Left lung (tissue), 10 donors: ENCODE measurements around the gene SPATA13. TPM values are rescaled to one million over a fixed set of nuclear protein-coding genes. Genes with fewer than 3 reads are reported as not detected.

Experiments used
- ATAC-seq: fragments of 200-7000 bp; cut with Tn5 transposase; one replicate; pipeline ENCODE4 v1.9.1; 2020; ENCODE audit warnings: moderate library complexity
- DNase-seq, 4 donors: peaks; one replicate each; pipeline ENCODE4 v3.0.0-alpha.2; 2013 to 2020
- H3K27ac ChIP-seq, 2 donors: fragments of 200-600 bp; sonication (generic) in 1 of 2; one replicate each; pipeline versions ENCODE4 v1.5.0 to v1.8.0; 2020 to 2021
- H3K27me3 ChIP-seq, 2 donors: fragments of 200-600 bp; sonication (generic) in 1 of 2; one replicate each; pipeline versions ENCODE4 v1.5.0 to v1.8.0; 2020 to 2021
- H3K36me3 ChIP-seq, 2 donors: fragments of 200-600 bp; sonication (generic) in 1 of 2; one replicate each; pipeline versions ENCODE4 v1.5.0 to v1.8.0; 2020 to 2021
- H3K4me1 ChIP-seq, 2 donors: fragments of 200-600 bp; one replicate each; pipeline ENCODE4 v1.8.0; 2021
- H3K4me3 ChIP-seq, 2 donors: fragments of 200-600 bp; sonication (generic) in 1 of 2; one replicate each; pipeline versions ENCODE4 v1.5.0 to v1.8.0; 2020 to 2021; ENCODE audit warnings: mild to moderate bottlenecking in 1 of 2
- H3K9me3 ChIP-seq, 2 donors: fragments of 200-600 bp; sonication (generic) in 1 of 2; one replicate each; pipeline versions ENCODE4 v1.5.0 to v1.8.0; 2020 to 2021
- intact Hi-C, 2 donors: fragments of 100-400 bp; cut with DNase I; formaldehyde crosslinking; loops; one replicate each; pipeline versions ENCODE4 v1.11.2 to v1.14.2; 2022
- polyA plus RNA-seq, 6 donors: library from polyadenylated mRNA; unstranded; fragments of 120-200 nt; gene quantifications; one replicate each; pipeline ENCODE4 v1.2.1, GENCODE V29; 2013; ENCODE audit not compliant: insufficient read length in 6 of 6
- total RNA-seq, 2 donors: library from RNA; stranded (reverse); fragmentation: NEBNext Ultra II Directional; extraction: Animal tissue kit (Norgen Biotek cat#: 25700); gene quantifications; one replicate each; pipeline ENCODE4 v1.2.1, GENCODE V29; 2021
- TF ChIP-seq, protein P1 (sequence below), 2 donors: fragments of 200-600 bp; sonication (generic) in 1 of 2; IDR thresholded peaks; one replicate each; pipeline versions ENCODE4 v1.5.0 to v1.8.0; 2021; ENCODE audit warnings: antibody characterized with exemption in 2 of 2
- donor health status: DM: no; HTN: yes; CAD: no.
- donor health status: DM: no; HTN: no; CAD: no.

Gene SPATA13
- total and polyA plus RNA-seq, 8 donors: 11.4 to 31.4 (median 14.7) TPM

DNA sequence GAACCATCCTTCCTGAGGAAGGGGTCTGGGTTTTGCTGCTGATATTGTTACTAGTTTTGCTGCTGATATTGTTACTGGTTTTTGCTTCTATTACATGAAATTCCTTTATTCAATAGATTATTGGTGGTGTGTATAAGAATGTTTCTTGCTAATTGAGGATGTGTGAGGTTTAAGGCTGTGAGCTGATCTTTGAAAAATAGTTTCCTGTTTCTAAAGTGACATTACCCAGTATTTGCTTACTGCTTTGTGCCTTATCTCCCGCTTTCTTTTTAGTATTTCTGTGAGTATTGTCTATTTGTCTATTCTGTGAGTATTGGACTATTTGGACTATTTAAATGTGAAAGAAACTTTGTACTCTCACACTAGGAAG, 110.7 kb downstream of the SPATA13 start:
- H3K27ac ChIP-seq: peak overlapping the region; percentile 89 to 95
- intact Hi-C loops: no loop called here
- H3K4me3 ChIP-seq: peak overlapping the region; percentile 34 to 56
- peaks cover 24 to 89% of the 10 kb centered on the region in 2 donors for H3K4me1 ChIP-seq
- no peaks in the 10 kb centered on the region for H3K9me3 ChIP-seq
- DNase-seq (no peak), ATAC-seq (no peak)
- no peaks in the 10 kb centered on the region for H3K27me3 ChIP-seq
- TF ChIP-seq, protein P1, sequence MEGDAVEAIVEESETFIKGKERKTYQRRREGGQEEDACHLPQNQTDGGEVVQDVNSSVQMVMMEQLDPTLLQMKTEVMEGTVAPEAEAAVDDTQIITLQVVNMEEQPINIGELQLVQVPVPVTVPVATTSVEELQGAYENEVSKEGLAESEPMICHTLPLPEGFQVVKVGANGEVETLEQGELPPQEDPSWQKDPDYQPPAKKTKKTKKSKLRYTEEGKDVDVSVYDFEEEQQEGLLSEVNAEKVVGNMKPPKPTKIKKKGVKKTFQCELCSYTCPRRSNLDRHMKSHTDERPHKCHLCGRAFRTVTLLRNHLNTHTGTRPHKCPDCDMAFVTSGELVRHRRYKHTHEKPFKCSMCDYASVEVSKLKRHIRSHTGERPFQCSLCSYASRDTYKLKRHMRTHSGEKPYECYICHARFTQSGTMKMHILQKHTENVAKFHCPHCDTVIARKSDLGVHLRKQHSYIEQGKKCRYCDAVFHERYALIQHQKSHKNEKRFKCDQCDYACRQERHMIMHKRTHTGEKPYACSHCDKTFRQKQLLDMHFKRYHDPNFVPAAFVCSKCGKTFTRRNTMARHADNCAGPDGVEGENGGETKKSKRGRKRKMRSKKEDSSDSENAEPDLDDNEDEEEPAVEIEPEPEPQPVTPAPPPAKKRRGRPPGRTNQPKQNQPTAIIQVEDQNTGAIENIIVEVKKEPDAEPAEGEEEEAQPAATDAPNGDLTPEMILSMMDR (IDR thresholded peaks at IDR 0.05): no peak
- H3K36me3 ChIP-seq: no peaks in the 10 kb centered on the region

DNA sequence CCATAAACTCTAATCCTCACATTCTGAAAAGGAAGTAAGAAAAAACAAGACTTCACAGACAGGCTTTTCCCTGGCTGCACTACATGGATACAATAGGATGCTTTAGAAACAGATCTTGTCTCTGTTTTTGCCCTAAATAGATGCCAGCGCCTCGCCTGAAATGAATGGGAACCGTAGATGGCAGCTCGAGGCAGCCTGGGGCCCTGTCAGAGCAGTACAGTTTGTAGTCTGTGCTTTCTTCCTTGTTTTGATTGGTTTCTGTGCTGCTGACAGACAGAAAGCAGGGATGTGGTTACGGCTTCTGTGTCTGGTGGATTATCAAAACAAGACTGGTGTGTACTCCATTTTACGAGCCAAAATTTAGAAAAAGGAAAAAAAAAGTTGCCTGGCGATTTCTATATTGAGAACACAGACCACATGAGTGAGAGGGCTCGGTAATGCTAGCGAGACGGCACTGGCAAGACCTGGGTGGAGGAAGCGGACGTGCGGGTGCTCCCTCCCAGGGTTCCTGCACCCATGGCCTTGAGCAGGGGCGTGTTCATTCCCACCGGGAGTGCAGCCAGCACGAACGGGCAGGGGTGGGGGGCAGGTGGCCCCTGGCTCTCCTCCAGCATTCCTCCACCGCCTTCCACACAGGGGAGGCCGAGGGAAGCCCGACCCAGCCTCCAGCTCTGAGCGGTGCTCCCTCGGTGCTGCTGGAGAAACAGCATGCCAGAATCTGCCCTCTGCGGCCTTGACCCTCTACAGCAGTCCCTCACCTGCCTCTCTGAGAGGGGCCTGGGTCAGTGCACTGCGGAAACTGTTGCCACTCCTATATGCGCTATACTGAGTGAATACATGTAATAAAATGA, 111.3 kb downstream of the SPATA13 start:
- peak; percentile 73 for ATAC-seq
- Histone ChIP-seq H3K9me3 (no peaks in the 10 kb centered on the region), H3K4me3 (peak overlapping the region; percentile 34 to 56), H3K27ac (peak overlapping the region; percentile 89 to 95), H3K4me1 (peaks cover 24 to 92% of the 10 kb centered on the region in 2 donors), H3K36me3 (no peaks in the 10 kb centered on the region), H3K27me3 (no peaks in the 10 kb centered on the region)
- intact Hi-C loops: no loop called here
- DNase-seq: peak; percentile 44 to 88 (median 62)
- TF ChIP-seq, protein P1 (IDR thresholded peaks at IDR 0.05): no peak

DNA sequence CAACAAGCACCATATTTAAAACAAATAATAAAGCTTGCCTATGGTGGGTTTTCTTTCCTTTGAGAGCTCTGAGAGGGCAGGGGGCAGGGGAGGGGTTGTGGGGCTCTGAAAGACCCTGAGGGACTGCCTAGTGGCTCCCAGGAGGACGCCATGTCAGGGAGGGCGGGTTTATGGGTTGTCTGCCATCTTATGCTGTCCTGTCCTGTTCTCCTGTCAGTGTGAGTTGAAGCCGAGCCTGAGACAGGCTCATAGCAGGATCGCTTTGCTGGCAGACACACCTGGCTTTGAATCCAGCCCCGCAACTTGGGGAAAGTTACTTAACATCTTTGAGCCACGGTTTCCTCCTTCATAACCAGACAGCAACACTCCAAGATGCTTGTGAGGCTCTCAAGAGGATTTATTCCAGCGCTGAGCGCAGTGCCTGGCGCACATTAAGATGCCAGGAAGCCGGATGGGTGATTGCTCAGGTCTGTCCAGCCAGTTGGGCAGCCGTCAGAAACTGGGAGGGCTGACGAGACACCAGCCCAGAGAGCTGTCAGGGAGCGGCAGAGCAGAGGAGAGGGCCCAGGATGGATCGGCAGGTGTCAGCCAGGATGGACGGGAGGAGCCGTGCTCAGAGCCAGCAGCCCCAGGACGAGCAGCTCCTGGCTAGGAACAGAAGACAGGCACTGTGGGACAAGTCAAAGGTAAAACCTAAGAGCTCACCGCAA, 112.1 kb downstream of the SPATA13 start:
- H3K9me3 ChIP-seq: no peaks in the 10 kb centered on the region
- peak in 2 of 4 donors; percentile 70 to 77 for DNase-seq
- TF ChIP-seq, protein P1 (IDR thresholded peaks at IDR 0.05): no peak
- intact Hi-C loops: no loop called here
- peak overlapping the region; percentile 34 to 56 for H3K4me3 ChIP-seq
- no peaks in the 10 kb centered on the region for H3K27me3 ChIP-seq
- peaks cover 24 to 90% of the 10 kb centered on the region in 2 donors for H3K4me1 ChIP-seq
- no peaks in the 10 kb centered on the region for H3K36me3 ChIP-seq
- H3K27ac ChIP-seq: peak overlapping the region; percentile 89 to 95
- ATAC-seq: peak; percentile 61

DNA sequence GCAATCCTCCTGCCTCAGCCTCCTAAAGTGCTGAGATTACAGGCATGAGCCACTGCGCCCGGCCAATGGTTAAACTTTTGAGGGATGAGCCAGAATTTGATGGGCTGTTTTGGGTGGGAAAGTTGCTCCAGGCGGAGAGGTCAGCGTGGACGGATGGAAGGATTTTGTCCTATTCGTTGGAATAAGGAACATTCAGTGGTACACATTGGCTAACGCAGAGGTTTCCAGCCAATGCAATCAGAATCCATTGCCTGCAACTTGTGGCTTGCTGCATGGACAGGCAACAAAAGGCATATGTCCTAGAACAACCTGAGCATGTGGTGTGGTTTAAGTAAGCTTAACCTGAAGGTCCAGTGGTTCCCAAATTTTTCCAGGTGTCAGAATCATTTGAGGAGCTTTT, 113.4 kb downstream of the SPATA13 start:
- no peak for DNase-seq
- H3K4me1 ChIP-seq: peaks cover 24 to 86% of the 10 kb centered on the region in 2 donors
- H3K27me3 ChIP-seq: no peaks in the 10 kb centered on the region
- ATAC-seq: no peak
- no peaks in the 10 kb centered on the region for H3K9me3 ChIP-seq
- peak overlapping the region; percentile 19 to 95 for H3K27ac ChIP-seq
- intact Hi-C loops: no loop called here
- no peaks in the 10 kb centered on the region for H3K36me3 ChIP-seq
- TF ChIP-seq, protein P1 (IDR thresholded peaks at IDR 0.05): no peak
- no peak overlapping the region for H3K4me3 ChIP-seq

DNA sequence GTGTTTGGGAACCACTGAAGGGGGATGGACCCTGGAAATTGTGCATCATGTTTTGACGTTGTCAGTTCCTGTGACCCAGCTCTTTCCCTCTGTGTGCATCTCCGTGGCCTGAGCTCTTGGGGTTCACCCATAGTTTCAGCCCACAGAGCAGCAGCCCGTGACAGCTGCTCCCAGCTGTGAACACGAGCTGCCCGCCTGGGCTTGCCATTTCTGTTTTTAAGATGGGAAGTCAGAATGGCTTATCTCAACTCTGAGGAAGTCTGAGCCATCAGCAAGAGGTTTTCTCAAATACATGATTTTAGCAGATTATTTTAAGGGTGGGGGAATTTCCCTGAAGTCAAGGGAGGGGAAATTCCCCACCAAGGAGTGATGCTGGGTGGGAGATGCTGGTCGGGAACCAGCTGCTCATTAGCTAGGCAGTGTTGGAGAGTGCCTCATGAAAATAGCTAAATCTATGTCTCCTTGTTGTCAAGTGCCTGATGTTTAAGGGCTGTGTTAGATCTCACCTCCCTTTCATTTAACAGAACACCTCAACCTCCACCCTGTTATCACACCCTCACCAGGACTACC, 114.0 kb downstream of the SPATA13 start:
- no peaks in the 10 kb centered on the region for H3K36me3 ChIP-seq
- TF ChIP-seq, protein P1 (IDR thresholded peaks at IDR 0.05): no peak
- ATAC-seq: no peak
- H3K4me1 ChIP-seq: peaks cover 24 to 92% of the 10 kb centered on the region in 2 donors
- no peaks in the 10 kb centered on the region for H3K9me3 ChIP-seq
- DNase-seq: peak in 3 of 4 donors; percentile 60 to 91 (median 76)
- intact Hi-C loops: no loop called here
- peak overlapping the region; percentile 19 to 95 for H3K27ac ChIP-seq
- no peaks in the 10 kb centered on the region for H3K27me3 ChIP-seq
- no peak overlapping the region for H3K4me3 ChIP-seq
